GM10847 (cell line): Measurements from ENCODE around the gene ZNF350.

ENCODE experiments used
- POLR2A ChIP-seq: IDR thresholded peaks from 2 replicates; pipeline ENCODE4 v1.6.1; 2011; ENCODE audit not compliant: insufficient read length; ENCODE audit errors: extremely low read depth

Gene ZNF350

GRCh38 chr19:51986309-51987291, at the start of gene ZNF350:
Gene ZNF350, minus strand, starts transcription at chr19:51986840. Its CDS starts 12,480 bp downstream, at chr19:51974360.
- TF ChIP-seq POLR2A, result no peak

DNA sequence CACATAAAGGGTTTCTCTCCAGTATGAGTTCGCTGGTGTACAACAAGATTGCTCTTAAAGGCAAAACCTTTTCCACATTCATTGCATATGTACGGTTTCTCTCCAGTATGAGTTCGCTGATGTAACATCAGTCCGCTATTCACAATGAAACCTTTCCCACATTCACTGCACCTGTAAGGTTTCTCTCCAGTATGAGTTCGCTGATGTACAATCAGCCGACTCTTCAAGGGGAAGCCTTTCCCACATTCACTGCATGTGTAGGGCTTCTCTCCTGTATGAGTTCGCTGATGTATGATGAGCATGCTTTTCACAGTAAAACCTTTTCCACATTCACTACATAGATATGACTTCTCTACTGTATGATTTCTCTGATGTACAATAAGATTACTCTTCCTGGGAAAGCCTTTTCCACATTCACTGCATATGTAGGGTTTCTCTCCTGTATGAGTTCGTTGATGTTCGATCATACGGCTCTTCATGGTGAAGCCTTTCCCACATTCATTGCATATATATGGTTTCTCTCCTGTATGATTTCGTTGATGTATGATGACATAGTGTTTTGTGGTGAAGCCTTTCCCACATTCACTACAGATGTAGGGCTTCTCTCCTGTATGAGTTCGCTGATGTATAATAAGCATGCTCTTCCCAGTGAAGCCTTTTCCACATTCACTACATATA, 47.5 kb upstream of the ZNF350 start:
- TF ChIP-seq POLR2A, result no peak

- no peak for TF ChIP-seq POLR2A
Measured at GRCh38 chr19:52028780-52029123, 42.1 kb upstream of the ZNF350 start.

DNA sequence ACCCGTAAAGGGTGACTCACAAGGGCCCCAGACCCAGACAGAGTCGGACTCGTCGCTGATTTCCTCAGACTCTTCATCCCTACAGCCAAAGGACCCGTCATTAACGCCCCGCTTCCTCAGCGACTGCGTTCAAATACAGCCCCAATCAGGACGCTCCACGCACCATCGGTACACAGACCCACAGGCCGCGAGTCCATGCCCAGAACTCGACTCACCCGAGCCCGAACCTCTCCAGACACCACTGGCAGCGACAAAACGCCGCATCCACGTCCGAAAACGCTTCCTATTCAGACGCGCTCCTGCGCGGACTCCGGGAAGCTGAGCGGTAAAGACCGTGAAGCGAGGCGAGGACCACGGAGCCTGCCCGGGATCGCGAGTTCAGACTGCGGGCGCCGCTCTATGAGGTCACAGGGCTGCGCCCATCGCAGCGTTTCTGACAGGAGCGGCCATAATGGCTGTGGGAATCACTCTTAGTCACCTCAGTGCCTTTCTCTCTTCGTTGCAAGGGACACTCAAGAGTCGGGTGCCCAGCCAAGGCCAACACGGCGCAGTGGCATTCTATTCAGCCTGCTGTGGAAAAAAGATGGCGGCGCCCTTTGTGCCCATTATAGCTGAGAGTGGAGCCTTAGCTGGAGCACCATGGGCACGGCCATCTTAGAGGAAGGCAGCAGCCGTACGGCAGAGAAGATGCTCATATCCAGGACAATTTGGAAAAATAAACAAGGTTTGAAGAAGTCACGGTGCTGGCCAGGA, 41.6 kb upstream of the ZNF350 start, which contains the start of gene ZNF614:
Gene ZNF614 (minus strand): TSS at position 353 of the 753 bp plus-strand sequence. CDS start 2,634 bp downstream, outside the sequence.
- peak; percentile 71 for TF ChIP-seq POLR2A

- no peak for TF ChIP-seq POLR2A
Measured at GRCh38 chr19:52022193-52022592, 35.6 kb upstream of the ZNF350 start.

DNA sequence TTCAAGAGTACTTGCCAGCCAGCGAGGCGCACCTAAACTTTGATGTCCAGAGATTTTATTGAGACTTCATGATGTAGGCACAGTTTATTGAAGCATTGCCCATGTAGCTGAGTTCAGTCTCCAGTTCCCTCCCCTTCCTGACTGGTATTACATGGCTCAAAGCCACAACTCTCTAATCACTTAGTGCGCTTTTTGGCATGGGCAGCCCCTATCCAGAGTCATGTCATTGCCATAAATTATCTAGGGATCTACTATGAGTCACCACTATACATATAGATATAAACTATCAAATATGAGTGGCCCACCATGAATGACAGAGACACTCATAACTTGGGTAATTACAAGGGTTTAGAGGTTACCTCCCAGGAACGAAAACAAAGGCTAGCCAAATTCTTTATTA, 33.9 kb upstream of the ZNF350 start:
- TF ChIP-seq POLR2A, result no peak

DNA sequence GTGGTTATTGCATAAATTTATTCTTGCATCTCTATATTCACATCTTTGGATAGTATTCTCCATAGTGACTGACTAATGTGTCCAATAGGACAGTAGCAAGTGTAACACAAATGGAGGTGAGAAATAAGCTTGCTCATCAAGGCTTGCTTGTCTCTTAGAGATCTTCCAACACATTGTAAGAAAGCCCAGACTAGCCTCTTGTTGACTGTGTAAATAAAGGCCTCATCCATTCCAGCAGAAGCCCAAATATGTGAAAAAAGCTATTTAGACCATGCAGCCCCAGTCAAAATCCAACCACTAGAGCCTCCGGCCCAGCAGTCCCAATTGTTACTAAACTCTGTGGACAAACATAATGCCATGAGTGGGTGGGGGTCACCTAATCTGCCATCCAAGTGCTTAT, 24.0 kb upstream of the ZNF350 start:
- TF ChIP-seq POLR2A, result no peak

- no peak for TF ChIP-seq POLR2A
Measured at GRCh38 chr19:52007806-52008557, 21.3 kb upstream of the ZNF350 start, which contains the start of gene ZNF615. Gene ZNF615, minus strand, starts transcription at chr19:52008211. Its CDS starts 4,500 bp downstream, at chr19:52003711.

GRCh38 chr19:52007451-52007805, 20.8 kb upstream of the ZNF350 start:
- no peak for TF ChIP-seq POLR2A

- TF ChIP-seq POLR2A, result no peak
Measured at GRCh38 chr19:51994048-51994644, 7.5 kb upstream of the ZNF350 start.

GRCh38 chr19:51993422-51993821, 6.8 kb upstream of the ZNF350 start:
- no peak for TF ChIP-seq POLR2A

GRCh38 chr19:51983361-51983760, 3.3 kb downstream of the ZNF350 start:
- TF ChIP-seq POLR2A, result no peak

DNA sequence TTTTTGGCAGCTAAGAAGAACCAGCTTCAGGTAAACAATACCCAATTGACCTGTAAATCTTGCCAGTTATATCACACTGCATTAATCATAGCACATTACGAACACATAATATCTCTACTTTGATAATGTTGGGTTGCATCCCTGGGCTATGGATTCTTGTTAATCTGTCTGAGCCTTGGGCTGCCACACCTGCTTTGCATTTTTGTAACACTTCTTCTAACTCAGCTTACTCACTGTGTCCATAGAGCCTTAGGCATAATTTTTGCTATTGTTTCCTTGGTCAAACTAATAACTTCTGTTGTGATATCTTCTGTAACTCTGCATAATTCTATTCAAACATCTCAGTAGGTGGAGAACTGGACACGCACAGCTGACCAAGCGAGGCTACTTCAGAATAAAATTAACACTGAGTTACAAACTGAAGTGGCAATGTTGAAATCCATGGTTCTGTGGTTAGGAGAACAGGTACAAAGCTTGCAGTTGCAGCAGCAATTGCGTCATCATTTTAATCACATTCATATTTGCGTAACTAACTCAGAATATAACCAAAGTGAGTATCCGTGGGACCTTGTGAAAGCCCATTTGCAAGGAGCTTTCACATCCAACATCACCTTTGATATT, 6.4 kb downstream of the ZNF350 start:
- TF ChIP-seq POLR2A, result no peak

DNA sequence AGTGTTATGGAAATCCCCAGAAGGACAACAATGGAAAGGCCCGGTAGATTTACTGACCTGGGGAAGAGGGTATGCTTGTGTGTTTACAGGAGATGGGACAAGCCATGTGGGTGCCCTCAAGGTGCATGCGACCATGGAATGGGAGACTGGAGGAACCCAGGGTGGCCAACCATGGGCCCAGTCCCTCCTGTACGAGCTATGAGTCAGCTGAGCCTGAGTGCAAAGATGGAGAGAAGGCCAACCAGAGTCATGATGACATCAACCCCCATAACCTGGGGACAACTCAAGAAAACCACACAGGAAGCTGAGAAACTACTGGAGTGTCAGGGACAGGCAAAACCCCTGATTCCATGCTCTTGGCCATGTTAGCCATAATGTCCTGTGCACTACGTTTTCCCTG, 7.8 kb downstream of the ZNF350 start:
- no peak for TF ChIP-seq POLR2A
